Endothelial cell of umbilical vein (primary cell): ENCODE results near the gene ZMIZ1. TPM values are rescaled to one million over a fixed set of nuclear protein-coding genes. Genes with fewer than 3 reads are reported as not detected.

Experiments used
- BruUV-seq: library from RNA; stranded (reverse); fragments of 400-500 nt; replicated peaks from 2 replicates; lab custom pipeline; 2021; lab: Mats Ljungman, UMichigan
- CTCF ChIA-PET: fragments of 300-600, 350-600 bp; sonication (Branson Sonifier 250); formaldehyde crosslinking; loops from one replicate; lab custom pipeline; 2021; ENCODE audit warnings: antibody characterized with exemption, inconsistent platforms; lab: Charles Lee
- POLR2A ChIA-PET: fragments of 300-600, 350-600 bp; sonication (Branson Sonifier 250); formaldehyde crosslinking; loops from one replicate; lab custom pipeline; 2021; ENCODE audit warnings: antibody characterized with exemption, inconsistent platforms; lab: Charles Lee
- DNase-seq: peaks from one replicate; pipeline ENCODE4 v3.0.0-alpha.2; 2011; ENCODE audit warnings: low read depth, low spot score
- FAIRE-seq: peaks from 2 replicates; lab custom pipeline; 2011; peaks lifted over from hg19 to GRCh38; lab: Jason Lieb, UNC
- H2AFZ ChIP-seq: 2 replicates; pipeline ENCODE4 v1.6.0; 2012; ENCODE audit warnings: low read depth, low read length, control low read depth, inconsistent platforms
- H3K27ac ChIP-seq: 2 replicates; pipeline ENCODE4 v1.5.1; 2011; ENCODE audit warnings: low read depth, mild to moderate bottlenecking, control low read depth, low read length, moderate library complexity; ENCODE audit not compliant: insufficient read depth
- H3K27me3 ChIP-seq, 2 experiments: 2 replicates each; pipeline versions ENCODE4 v1.6.0 to v1.6.1; 2011; ENCODE audit warnings: low read length in 2 of 2, mixed read lengths in 1 of 2; ENCODE audit not compliant: control insufficient read depth in 2 of 2, insufficient read depth in 2 of 2
- H3K36me3 ChIP-seq, 2 experiments: 2 replicates in 1 of 2; 3 replicates in 1 of 2; pipeline ENCODE4 v1.5.1; 2011; ENCODE audit warnings: low read length in 2 of 2, mild to moderate bottlenecking in 1 of 2, moderate library complexity in 1 of 2; ENCODE audit not compliant: control insufficient read depth in 2 of 2, insufficient read depth in 2 of 2; ENCODE audit errors: extremely low read depth in 1 of 2
- H3K4me1 ChIP-seq: 3 replicates; pipeline ENCODE4 v1.5.1; 2011; ENCODE audit warnings: mild to moderate bottlenecking, low read length; ENCODE audit not compliant: control insufficient read depth, insufficient read depth; ENCODE audit errors: extremely low read depth
- H3K4me2 ChIP-seq: 2 replicates; pipeline ENCODE4 v1.6.1; 2011; ENCODE audit warnings: low read length, control low read depth, mixed read lengths; ENCODE audit not compliant: insufficient read depth
- H3K4me3 ChIP-seq, 3 experiments: fragments of 200-600 bp in 1 of 3; sonication (generic), shearing (Covaris generic) in 1 of 3; replicated peaks in 1 of 3; 2 replicates each; pipeline ENCODE4 v1.5.1; 2011 to 2016; ENCODE audit warnings: control low read depth in 3 of 3, low read length in 3 of 3, mild to moderate bottlenecking in 2 of 3, inconsistent platforms in 1 of 3, low read depth in 1 of 3, moderate library complexity in 1 of 3; ENCODE audit not compliant: insufficient read depth in 1 of 3
- H3K79me2 ChIP-seq: 2 replicates; pipeline ENCODE4 v1.6.0; 2012; ENCODE audit warnings: low read length, inconsistent platforms; ENCODE audit not compliant: control insufficient read depth, insufficient read depth
- H3K9ac ChIP-seq: replicated peaks from 2 replicates; pipeline ENCODE3; 2011; ENCODE audit warnings: low read length, control low read depth; ENCODE audit not compliant: insufficient read depth; ENCODE audit errors: extremely low read depth
- H3K9me1 ChIP-seq: replicated peaks from 3 replicates; pipeline ENCODE4 v1.6.0; 2011; ENCODE audit warnings: mild to moderate bottlenecking, low read length; ENCODE audit not compliant: control insufficient read depth, insufficient read depth; ENCODE audit errors: extremely low read depth
- H3K9me3 ChIP-seq: replicated peaks from 2 replicates; pipeline ENCODE4 v1.5.1; 2012; ENCODE audit warnings: low read length, inconsistent platforms; ENCODE audit not compliant: control insufficient read depth, insufficient read depth
- H4K20me1 ChIP-seq: replicated peaks from 2 replicates; pipeline ENCODE3; 2011; ENCODE audit warnings: mild to moderate bottlenecking, low read length; ENCODE audit not compliant: control insufficient read depth, insufficient read depth; ENCODE audit errors: extremely low read depth
- CTCF ChIP-seq, 2 donors: IDR thresholded peaks; 1 replicate in 1 of 2; 2 replicates in 1 of 2; pipeline ENCODE4 v1.5.1; 2011; ENCODE audit warnings: low read length in 2 of 2, mild to moderate bottlenecking in 2 of 2, moderate library complexity in 2 of 2, control low read depth in 1 of 2, inconsistent platforms in 1 of 2, low read depth in 1 of 2; ENCODE audit not compliant: insufficient read depth in 1 of 2; ENCODE audit errors: extremely low read depth in 1 of 2
- FOS ChIP-seq: IDR thresholded peaks from 2 replicates; pipeline ENCODE4 v1.6.1; 2011; ENCODE audit warnings: mild to moderate bottlenecking, low read length, moderate library complexity, borderline replicate concordance; ENCODE audit not compliant: insufficient read depth
- GATA2 ChIP-seq: IDR thresholded peaks from 2 replicates; pipeline ENCODE4 v1.7.0; 2011; ENCODE audit warnings: low read depth, mild to moderate bottlenecking, moderate library complexity, mixed read lengths, low read length; ENCODE audit not compliant: insufficient read length, insufficient read depth
- JUN ChIP-seq: IDR thresholded peaks from 2 replicates; pipeline ENCODE4 v1.6.1; 2011; ENCODE audit warnings: borderline replicate concordance, low read depth; ENCODE audit not compliant: insufficient read length, insufficient read depth
- MAX ChIP-seq: IDR thresholded peaks from 2 replicates; pipeline ENCODE4 v1.6.1; 2011; ENCODE audit not compliant: insufficient read depth, insufficient read length
- POLR2A ChIP-seq: IDR thresholded peaks from 2 replicates; pipeline ENCODE4 v1.6.1; 2012; ENCODE audit warnings: low read depth, mild to moderate bottlenecking, control low read depth, low read length
- POLR2AphosphoS5 ChIP-seq: IDR thresholded peaks from 2 replicates; pipeline ENCODE4 v1.6.1; 2012; ENCODE audit warnings: low read depth, mild to moderate bottlenecking, control low read depth, low read length, moderate library complexity; ENCODE audit not compliant: insufficient read depth
- dilution Hi-C: fragments of 300-500 bp; cut with MboI; formaldehyde crosslinking; loops from one replicate; pipeline ENCODE4 v1.15.0; 2019; ENCODE audit warnings: low sequenced_read_pairs; ENCODE audit not compliant: extremely low pct_ligation_motif_present
- intact Hi-C: fragments of 100-400 bp; cut with micrococcal nuclease; formaldehyde crosslinking; loops from one replicate; pipeline ENCODE4 v1.10.0; 2022
- polyA plus RNA-seq, 4 experiments: library from polyadenylated mRNA; depleted of rRNA in 3 of 4; stranded (reverse) in 3 of 4; unstranded in 1 of 4; fragments of >200 nt; gene quantifications; 2 replicates each; pipeline versions ENCODE4 v1.2.1 to v1.2.3, GENCODE V29; 2011 to 2012; ENCODE audit warnings: missing spikeins in 1 of 4
- total RNA-seq: library from RNA; stranded (reverse); gene quantifications from 2 replicates; pipeline ENCODE4 v1.2.3, GENCODE V29; 2021

Gene ZMIZ1
- total and polyA plus RNA-seq, 2 donors (not counting 3 experiments of a cell fraction or from before 2014, with no cell fraction given) = 12.5 to 46.7 TPM

- H4K20me1 ChIP-seq = no peaks in the 10 kb centered on the region
- no peaks in the 10 kb centered on the region for H3K27me3 ChIP-seq
- peak; percentile 95 for DNase-seq
- no peaks in the 10 kb centered on the region for H3K9me1 ChIP-seq
- TF ChIP-seq MAX = peak; percentile 10
- TF ChIP-seq JUN = no peak
- H3K4me3 ChIP-seq = no peak overlapping the region
- H3K9me3 ChIP-seq = no peaks in the 10 kb centered on the region
- ChIA-PET CTCF (interaction anchor here (0.9 to 5.5 kb wide), 7 partner anchors 12 to 50 kb away, joined by 3 to 33 read pairs (median 7); no protein-coding TSS in a partner anchor), POLR2A (interaction anchor here (0.7 kb wide), 1 partner anchor 18 kb away, joined by 3 read pairs; no protein-coding TSS in a partner anchor)
- H3K79me2 ChIP-seq = no peaks in the 10 kb centered on the region
- H3K4me2 ChIP-seq = peak overlapping the region; percentile 5
- dilution Hi-C loops = no loop called here
- no TSS peak for BruUV-seq
- H3K36me3 ChIP-seq = no peaks in the 10 kb centered on the region
- FAIRE-seq = peak; percentile 92
- no peak overlapping the region for H2AFZ ChIP-seq
- intact Hi-C loops = loop anchor here (1.0 to 5.0 kb wide), 5 partner anchors 18 to 204 kb away; partner anchors contain the start of gene ZMIZ1
- H3K9ac ChIP-seq = peak overlapping the region; percentile 26
- H3K4me1 ChIP-seq = peaks cover 55% of the 10 kb centered on the region
- peak overlapping the region; percentile 56 for H3K27ac ChIP-seq
These were observed 108.3 kb downstream of the ZMIZ1 start for GRCh38 chr10:79176949-79177602.

GRCh38 chr10:79178070-79178576, 109.4 kb downstream of the ZMIZ1 start:
- no peaks in the 10 kb centered on the region for H3K79me2 ChIP-seq
- no peak overlapping the region for H3K4me3 ChIP-seq
- H3K9ac ChIP-seq = peak overlapping the region; percentile 56
- ChIA-PET CTCF (interaction anchor here (2.8 to 4.7 kb wide), 2 partner anchors 14 to 17 kb away, joined by 7 to 26 read pairs; no protein-coding TSS in a partner anchor), POLR2A (no interaction called here)
- H3K27me3 ChIP-seq = no peaks in the 10 kb centered on the region
- no TSS peak for BruUV-seq
- H3K9me1 ChIP-seq = no peaks in the 10 kb centered on the region
- dilution Hi-C loops (no loop called here), intact Hi-C loops (loop anchor here (5.0 kb wide), 1 partner anchor 111 kb away; the partner anchor contains the start of gene ZMIZ1)
- DNase-seq = no peak
- no peaks in the 10 kb centered on the region for H3K36me3 ChIP-seq
- no peak for TF ChIP-seq JUN
- no peak for TF ChIP-seq POLR2AphosphoS5
- TF ChIP-seq MAX = no peak
- TF ChIP-seq POLR2A = no peak
- no peak for TF ChIP-seq FOS
- no peak for TF ChIP-seq GATA2
- TF ChIP-seq CTCF (IDR thresholded peaks at IDR 0.05; ENCODE audit: extremely low read depth in 1 of 2, insufficient read depth in 1 of 2, low read depth in 1 of 2, low read length in 2 of 2) = no peak
- H3K9me3 ChIP-seq = no peaks in the 10 kb centered on the region
- peak overlapping the region; percentile 64 for H3K27ac ChIP-seq
- peaks cover 55% of the 10 kb centered on the region for H3K4me1 ChIP-seq
- H4K20me1 ChIP-seq = no peaks in the 10 kb centered on the region
- no peak overlapping the region for H2AFZ ChIP-seq
- no peak overlapping the region for H3K4me2 ChIP-seq
- no peak for FAIRE-seq
